ENCODE data around the gene LGALS12.

DNA sequence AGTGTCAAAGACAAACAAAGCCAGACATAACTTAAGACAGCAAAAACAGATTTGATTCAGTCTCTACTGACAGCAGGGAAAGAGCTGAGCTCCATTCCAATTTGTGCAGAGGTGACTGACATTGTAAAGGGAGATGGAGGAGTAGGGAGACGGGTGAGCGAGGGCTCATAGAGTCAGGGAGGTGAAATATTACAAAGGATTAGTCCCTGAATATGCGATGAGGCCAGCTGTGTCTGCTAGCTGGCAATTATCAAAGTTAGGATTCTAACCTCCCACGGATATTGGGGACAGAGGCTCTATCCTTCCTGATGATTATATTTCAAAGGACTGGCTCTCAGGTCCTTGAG lies 49.0 kb downstream of the LGALS12 start:
- TF ChIP-seq, protein P1, sequence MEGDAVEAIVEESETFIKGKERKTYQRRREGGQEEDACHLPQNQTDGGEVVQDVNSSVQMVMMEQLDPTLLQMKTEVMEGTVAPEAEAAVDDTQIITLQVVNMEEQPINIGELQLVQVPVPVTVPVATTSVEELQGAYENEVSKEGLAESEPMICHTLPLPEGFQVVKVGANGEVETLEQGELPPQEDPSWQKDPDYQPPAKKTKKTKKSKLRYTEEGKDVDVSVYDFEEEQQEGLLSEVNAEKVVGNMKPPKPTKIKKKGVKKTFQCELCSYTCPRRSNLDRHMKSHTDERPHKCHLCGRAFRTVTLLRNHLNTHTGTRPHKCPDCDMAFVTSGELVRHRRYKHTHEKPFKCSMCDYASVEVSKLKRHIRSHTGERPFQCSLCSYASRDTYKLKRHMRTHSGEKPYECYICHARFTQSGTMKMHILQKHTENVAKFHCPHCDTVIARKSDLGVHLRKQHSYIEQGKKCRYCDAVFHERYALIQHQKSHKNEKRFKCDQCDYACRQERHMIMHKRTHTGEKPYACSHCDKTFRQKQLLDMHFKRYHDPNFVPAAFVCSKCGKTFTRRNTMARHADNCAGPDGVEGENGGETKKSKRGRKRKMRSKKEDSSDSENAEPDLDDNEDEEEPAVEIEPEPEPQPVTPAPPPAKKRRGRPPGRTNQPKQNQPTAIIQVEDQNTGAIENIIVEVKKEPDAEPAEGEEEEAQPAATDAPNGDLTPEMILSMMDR (IDR thresholded peaks at IDR 0.05) = no peak
- TF ChIP-seq POLR2A (IDR thresholded peaks at IDR 0.05) = no peak

All from heart left ventricle (tissue), 13 donors.